GM12878 (cell line): ENCODE data around the gene ATP2A1. TPM values are rescaled to one million over a fixed set of nuclear protein-coding genes. Genes with fewer than 3 reads are reported as not detected.

Source experiments
- ATF3 ChIP-seq: IDR thresholded peaks from 2 replicates; pipeline ENCODE4 v1.6.1; 2011; ENCODE audit warnings: low read depth, mild to moderate bottlenecking, low read length, moderate library complexity, borderline replicate concordance; ENCODE audit errors: extremely low read depth
- CEBPB ChIP-seq, 2 experiments: fragments of 150-350 bp in 1 of 2; IDR thresholded peaks; 2 replicates each; pipeline ENCODE4 v1.6.1; 2012 to 2014; ENCODE audit warnings: low read depth in 2 of 2, low read length in 2 of 2, borderline replicate concordance in 1 of 2, inconsistent platforms in 1 of 2
- E4F1 ChIP-seq: fragments of 450-650 bp; IDR thresholded peaks from 2 replicates; pipeline ENCODE4 v1.6.1; 2018; ENCODE audit warnings: borderline replicate concordance, mild to moderate bottlenecking; ENCODE audit not compliant: partially characterized antibody
- GATAD2B ChIP-seq: fragments of 450-650 bp; conservative IDR thresholded peaks from 2 replicates; pipeline ENCODE4 v1.6.1; 2017; ENCODE audit warnings: low read depth, mild to moderate bottlenecking, moderate library complexity
- HSF1 ChIP-seq: fragments of 150-350 bp; IDR thresholded peaks from 2 replicates; pipeline ENCODE4 v1.6.1; 2014; ENCODE audit warnings: mild to moderate bottlenecking, low read depth, low read length
- IRF4 ChIP-seq: IDR thresholded peaks from 2 replicates; pipeline ENCODE4 v1.6.1; 2011; ENCODE audit warnings: low read depth, low read length
- MEF2A ChIP-seq: IDR thresholded peaks from 2 replicates; pipeline ENCODE4 v1.6.1; 2011; ENCODE audit warnings: low read depth, mild to moderate bottlenecking, low read length, moderate library complexity; ENCODE audit not compliant: insufficient read depth
- MEF2B ChIP-seq: fragments of 450-650 bp; IDR thresholded peaks from 2 replicates; pipeline ENCODE4 v1.6.1; 2018; ENCODE audit warnings: mild to moderate bottlenecking, moderate library complexity; ENCODE audit not compliant: partially characterized antibody, poor library complexity, severe bottlenecking
- NKRF ChIP-seq: fragments of 450-650 bp; conservative IDR thresholded peaks from 2 replicates; pipeline ENCODE4 v1.6.1; 2017; ENCODE audit warnings: mild to moderate bottlenecking, moderate library complexity
- NR2C1 ChIP-seq: fragments of 450-650 bp; IDR thresholded peaks from 2 replicates; pipeline ENCODE4 v1.6.1; 2017; ENCODE audit warnings: antibody characterized with exemption, mild to moderate bottlenecking, moderate library complexity
- POLR2AphosphoS2 ChIP-seq: IDR thresholded peaks from 2 replicates; pipeline ENCODE4 v1.6.1; 2011; ENCODE audit warnings: low read depth, mild to moderate bottlenecking, low read length, improper control_type of control experiment, moderate library complexity
- RAD21 ChIP-seq: IDR thresholded peaks from 2 replicates; pipeline ENCODE4 v1.6.1; 2011; ENCODE audit warnings: mild to moderate bottlenecking, low read depth, low read length, moderate library complexity; ENCODE audit not compliant: insufficient read depth
- RELA ChIP-seq: fragments of 450-650 bp; IDR thresholded peaks from 2 replicates; pipeline ENCODE4 v1.8.0; 2014; ENCODE audit warnings: borderline replicate concordance; ENCODE audit not compliant: partially characterized antibody
- SIX5 ChIP-seq: IDR thresholded peaks from 2 replicates; pipeline ENCODE4 v1.6.1; 2011; ENCODE audit warnings: mild to moderate bottlenecking, low read depth, low read length, moderate library complexity; ENCODE audit not compliant: severe bottlenecking
- TBL1XR1 ChIP-seq: IDR thresholded peaks from 2 replicates; pipeline ENCODE4 v1.6.1; 2012; ENCODE audit warnings: low read depth, low read length, improper control_type of control experiment
- polyA plus RNA-seq, 11 experiments: library from polyadenylated mRNA; depleted of rRNA in 4 of 11; unstranded in 6 of 11; stranded (reverse) in 5 of 11; fragments of >200 nt; fragmentation: Nextera tagmentation in 4 of 11; fragmentation: Illumina TruSeq in 1 of 11; extraction: Ambion mirVana in 4 of 11; extraction: Trizol in 1 of 11; gene quantifications; 1 replicate in 1 of 11; 2 replicates in 10 of 11; pipeline versions ENCODE4 v1.2.1 to v1.2.3, GENCODE V29; 2011 to 2016; ENCODE audit warnings: inconsistent platforms in 2 of 11, missing spikeins in 2 of 11, low read depth in 1 of 11
- total RNA-seq, 4 experiments: library from RNA; depleted of rRNA in 3 of 4; stranded (reverse); fragments of >200 nt in 3 of 4; fragmentation: Illumina TruSeq in 1 of 4; extraction: Trizol in 1 of 4; gene quantifications; 2 replicates each; pipeline versions ENCODE4 v1.2.1 to v1.2.3, GENCODE V29; 2013 to 2021
- TF ChIP-seq, protein P1 (sequence below): fragments of 450-650 bp; IDR thresholded peaks from 2 replicates; pipeline ENCODE4 v1.6.1; 2016; ENCODE audit warnings: mild to moderate bottlenecking, moderate library complexity, borderline replicate concordance
- TF ChIP-seq, protein P2 (sequence below): IDR thresholded peaks from 2 replicates; pipeline ENCODE4 v1.6.1; 2012; ENCODE audit warnings: low read depth, low read length, improper control_type of control experiment

Gene ATP2A1
- total and polyA plus RNA-seq, 10 of the 15 experiments (the other 5 are each of a cell fraction or from before 2014, with no cell fraction given): 0.13 to 1.7 (median 0.88) TPM

DNA sequence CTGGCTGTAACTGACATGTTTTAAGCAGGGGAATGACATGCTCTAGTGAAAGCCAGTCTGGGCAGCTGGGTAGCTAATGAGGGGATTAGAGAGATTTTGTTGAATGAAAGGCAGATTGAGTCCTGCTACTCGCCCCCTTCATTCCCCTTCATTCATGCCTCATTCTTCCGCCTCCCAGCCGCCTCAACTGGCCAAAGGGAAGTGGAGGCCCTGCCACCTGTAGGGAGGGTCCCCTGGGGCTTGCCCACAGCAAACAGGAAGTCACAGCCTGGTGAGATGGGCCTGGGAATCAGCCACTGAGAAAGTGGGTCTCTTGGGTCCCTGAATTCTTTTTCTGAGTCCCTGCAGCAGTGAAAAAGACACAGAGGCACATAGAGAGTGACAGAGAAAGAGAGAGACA is 52.4 kb downstream of the ATP2A1 start (continued):
- peak; percentile 34 for TF ChIP-seq E4F1
- TF ChIP-seq RELA: peak; percentile 32
- TF ChIP-seq ATF3: no peak
- TF ChIP-seq NR2C1: no peak
- no peak for TF ChIP-seq RAD21
- TF ChIP-seq, protein P1, sequence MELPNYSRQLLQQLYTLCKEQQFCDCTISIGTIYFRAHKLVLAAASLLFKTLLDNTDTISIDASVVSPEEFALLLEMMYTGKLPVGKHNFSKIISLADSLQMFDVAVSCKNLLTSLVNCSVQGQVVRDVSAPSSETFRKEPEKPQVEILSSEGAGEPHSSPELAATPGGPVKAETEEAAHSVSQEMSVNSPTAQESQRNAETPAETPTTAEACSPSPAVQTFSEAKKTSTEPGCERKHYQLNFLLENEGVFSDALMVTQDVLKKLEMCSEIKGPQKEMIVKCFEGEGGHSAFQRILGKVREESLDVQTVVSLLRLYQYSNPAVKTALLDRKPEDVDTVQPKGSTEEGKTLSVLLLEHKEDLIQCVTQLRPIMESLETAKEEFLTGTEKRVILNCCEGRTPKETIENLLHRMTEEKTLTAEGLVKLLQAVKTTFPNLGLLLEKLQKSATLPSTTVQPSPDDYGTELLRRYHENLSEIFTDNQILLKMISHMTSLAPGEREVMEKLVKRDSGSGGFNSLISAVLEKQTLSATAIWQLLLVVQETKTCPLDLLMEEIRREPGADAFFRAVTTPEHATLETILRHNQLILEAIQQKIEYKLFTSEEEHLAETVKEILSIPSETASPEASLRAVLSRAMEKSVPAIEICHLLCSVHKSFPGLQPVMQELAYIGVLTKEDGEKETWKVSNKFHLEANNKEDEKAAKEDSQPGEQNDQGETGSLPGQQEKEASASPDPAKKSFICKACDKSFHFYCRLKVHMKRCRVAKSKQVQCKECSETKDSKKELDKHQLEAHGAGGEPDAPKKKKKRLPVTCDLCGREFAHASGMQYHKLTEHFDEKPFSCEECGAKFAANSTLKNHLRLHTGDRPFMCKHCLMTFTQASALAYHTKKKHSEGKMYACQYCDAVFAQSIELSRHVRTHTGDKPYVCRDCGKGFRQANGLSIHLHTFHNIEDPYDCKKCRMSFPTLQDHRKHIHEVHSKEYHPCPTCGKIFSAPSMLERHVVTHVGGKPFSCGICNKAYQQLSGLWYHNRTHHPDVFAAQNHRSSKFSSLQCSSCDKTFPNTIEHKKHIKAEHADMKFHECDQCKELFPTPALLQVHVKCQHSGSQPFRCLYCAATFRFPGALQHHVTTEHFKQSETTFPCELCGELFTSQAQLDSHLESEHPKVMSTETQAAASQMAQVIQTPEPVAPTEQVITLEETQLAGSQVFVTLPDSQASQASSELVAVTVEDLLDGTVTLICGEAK: no peak
- no peak for TF ChIP-seq CEBPB (IDR thresholded peaks at IDR 0.05; ENCODE audit: borderline replicate concordance in 1 of 2, low read depth in 2 of 2, low read length in 2 of 2)
- TF ChIP-seq MEF2A: no peak
- TF ChIP-seq TBL1XR1: no peak
- no peak for TF ChIP-seq SIX5
- no peak for TF ChIP-seq NKRF
- peak; percentile 99 for TF ChIP-seq MEF2B
- TF ChIP-seq, protein P2, sequence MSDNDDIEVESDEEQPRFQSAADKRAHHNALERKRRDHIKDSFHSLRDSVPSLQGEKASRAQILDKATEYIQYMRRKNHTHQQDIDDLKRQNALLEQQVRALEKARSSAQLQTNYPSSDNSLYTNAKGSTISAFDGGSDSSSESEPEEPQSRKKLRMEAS: peak; percentile 34; the same call in 1 of the 2 replicates
- no peak for TF ChIP-seq HSF1
- no peak for TF ChIP-seq POLR2AphosphoS2
- peak; percentile 96 for TF ChIP-seq GATAD2B
- TF ChIP-seq IRF4: no peak
